ENCODE results near the gene DPP10. TPM values are rescaled to one million over a fixed set of nuclear protein-coding genes. Genes with fewer than 3 reads are reported as not detected.

DPP10 gene
- total RNA-seq, 2 experiments from 2014 or later = not detected

- Mint-ChIP-seq H3K4me1 (no peaks in the 10 kb centered on the region), H3K27ac (no peak overlapping the region), H3K4me3 (no peak overlapping the region), H3K27me3 (no peaks in the 10 kb centered on the region), H3K9me3 (ENCODE audit: low read depth) (no peaks in the 10 kb centered on the region), H3K36me3 (ENCODE audit: low read depth) (no peaks in the 10 kb centered on the region)
- ATAC-seq = no peak
- CTCF ChIA-PET = no interaction called here
- no peak for DNase-seq
- POLR2A ChIA-PET = no interaction called here
- intact Hi-C loops (cut with DNase I, micrococcal nuclease) = no loop called here
Measured at GRCh38 chr2:114786901-114787300, 344.5 kb downstream of the DPP10 start.

GRCh38 chr2:114787486-114787885 is 345.0 kb downstream of the DPP10 start:
- Mint-ChIP-seq H3K4me3 (no peak overlapping the region), H3K36me3 (ENCODE audit: low read depth) (no peaks in the 10 kb centered on the region), H3K27ac (no peak overlapping the region), H3K9me3 (ENCODE audit: low read depth) (no peaks in the 10 kb centered on the region), H3K4me1 (no peaks in the 10 kb centered on the region), H3K27me3 (no peaks in the 10 kb centered on the region)
- DNase-seq (no peak), ATAC-seq (no peak)
- intact Hi-C loops (cut with DNase I, micrococcal nuclease) = no loop called here
- ChIA-PET POLR2A (no interaction called here), CTCF (no interaction called here)

GRCh38 chr2:114789989-114790388 is 347.5 kb downstream of the DPP10 start:
- Mint-ChIP-seq H3K27ac (no peak overlapping the region), H3K9me3 (ENCODE audit: low read depth) (no peaks in the 10 kb centered on the region), H3K27me3 (no peaks in the 10 kb centered on the region), H3K4me1 (no peaks in the 10 kb centered on the region), H3K36me3 (ENCODE audit: low read depth) (no peaks in the 10 kb centered on the region), H3K4me3 (no peak overlapping the region)
- DNase-seq (no peak), ATAC-seq (no peak)
- POLR2A ChIA-PET = no interaction called here
- CTCF ChIA-PET = no interaction called here
- intact Hi-C loops (cut with DNase I, micrococcal nuclease) = no loop called here

GRCh38 chr2:114797540-114797939 is 355.1 kb downstream of the DPP10 start:
- Mint-ChIP-seq H3K27me3 (no peaks in the 10 kb centered on the region), H3K36me3 (ENCODE audit: low read depth) (no peaks in the 10 kb centered on the region), H3K4me3 (no peak overlapping the region), H3K9me3 (ENCODE audit: low read depth) (no peaks in the 10 kb centered on the region), H3K27ac (no peak overlapping the region), H3K4me1 (no peaks in the 10 kb centered on the region)
- ATAC-seq = no peak
- CTCF ChIA-PET = no interaction called here
- intact Hi-C loops (cut with DNase I, micrococcal nuclease) = no loop called here
- POLR2A ChIA-PET = no interaction called here
- DNase-seq = no peak

- H3K4me3 Mint-ChIP-seq = no peak overlapping the region
- ATAC-seq = no peak
- POLR2A ChIA-PET = no interaction called here
Measured at GRCh38 chr2:114797942-114798341, 355.5 kb downstream of the DPP10 start.

GRCh38 chr2:114800371-114800770 is 357.9 kb downstream of the DPP10 start:
- Mint-ChIP-seq H3K9me3 (ENCODE audit: low read depth) (no peaks in the 10 kb centered on the region), H3K4me3 (no peak overlapping the region), H3K27me3 (no peaks in the 10 kb centered on the region), H3K27ac (no peak overlapping the region), H3K36me3 (ENCODE audit: low read depth) (no peaks in the 10 kb centered on the region), H3K4me1 (no peaks in the 10 kb centered on the region)
- POLR2A ChIA-PET = no interaction called here
- ATAC-seq = no peak
- CTCF ChIA-PET = no interaction called here
- intact Hi-C loops (cut with DNase I, micrococcal nuclease) = no loop called here
- DNase-seq = no peak

More at GRCh38 chr2:114797942-114798341, 355.5 kb downstream of the DPP10 start:
- H3K36me3 Mint-ChIP-seq (ENCODE audit: low read depth) = no peaks in the 10 kb centered on the region
- H3K9me3 Mint-ChIP-seq (ENCODE audit: low read depth) = no peaks in the 10 kb centered on the region
- CTCF ChIA-PET = no interaction called here
- intact Hi-C loops (cut with DNase I, micrococcal nuclease) = no loop called here
- no peak for DNase-seq
- no peak overlapping the region for H3K27ac Mint-ChIP-seq
- no peaks in the 10 kb centered on the region for H3K4me1 Mint-ChIP-seq
- no peaks in the 10 kb centered on the region for H3K27me3 Mint-ChIP-seq

GRCh38 chr2:114805195-114805594 is 362.8 kb downstream of the DPP10 start:
- no peak overlapping the region for H3K4me3 Mint-ChIP-seq
- intact Hi-C loops (cut with DNase I, micrococcal nuclease) = no loop called here
- DNase-seq (no peak), ATAC-seq (no peak)
- ChIA-PET CTCF (no interaction called here), POLR2A (no interaction called here)
- H3K4me1 Mint-ChIP-seq = no peaks in the 10 kb centered on the region
- no peaks in the 10 kb centered on the region for H3K36me3 Mint-ChIP-seq (ENCODE audit: low read depth)
- H3K27me3 Mint-ChIP-seq = no peaks in the 10 kb centered on the region
- H3K27ac Mint-ChIP-seq = no peak overlapping the region
- H3K9me3 Mint-ChIP-seq (ENCODE audit: low read depth) = no peaks in the 10 kb centered on the region

- Mint-ChIP-seq H3K9me3 (ENCODE audit: low read depth) (no peaks in the 10 kb centered on the region), H3K27me3 (no peaks in the 10 kb centered on the region), H3K27ac (no peak overlapping the region), H3K4me3 (no peak overlapping the region), H3K4me1 (no peaks in the 10 kb centered on the region), H3K36me3 (ENCODE audit: low read depth) (no peaks in the 10 kb centered on the region)
- POLR2A ChIA-PET = no interaction called here
- intact Hi-C loops (cut with DNase I, micrococcal nuclease) = no loop called here
- no peak for DNase-seq
- CTCF ChIA-PET = no interaction called here
- no peak for ATAC-seq
Measured at GRCh38 chr2:114810092-114810491, 367.7 kb downstream of the DPP10 start.

GRCh38 chr2:114812261-114812660 is 369.8 kb downstream of the DPP10 start:
- Mint-ChIP-seq H3K36me3 (ENCODE audit: low read depth) (no peaks in the 10 kb centered on the region), H3K4me1 (no peaks in the 10 kb centered on the region), H3K27me3 (no peaks in the 10 kb centered on the region), H3K9me3 (ENCODE audit: low read depth) (no peaks in the 10 kb centered on the region), H3K27ac (no peak overlapping the region), H3K4me3 (no peak overlapping the region)
- intact Hi-C loops (cut with DNase I, micrococcal nuclease) = no loop called here
- ATAC-seq (no peak), DNase-seq (no peak)
- ChIA-PET POLR2A (no interaction called here), CTCF (interaction anchor here (0.6 to 1.4 kb wide), 3 partner anchors 12 to 192 kb away, joined by 3 read pairs; no protein-coding TSS in a partner anchor)

GRCh38 chr2:114814355-114814754 is 371.9 kb downstream of the DPP10 start:
- CTCF ChIA-PET = no interaction called here
- DNase-seq (no peak), ATAC-seq (no peak)
- Mint-ChIP-seq H3K4me3 (no peak overlapping the region), H3K4me1 (no peaks in the 10 kb centered on the region), H3K36me3 (ENCODE audit: low read depth) (no peaks in the 10 kb centered on the region), H3K9me3 (ENCODE audit: low read depth) (no peaks in the 10 kb centered on the region), H3K27ac (no peak overlapping the region), H3K27me3 (no peaks in the 10 kb centered on the region)
- POLR2A ChIA-PET = no interaction called here
- intact Hi-C loops (cut with DNase I, micrococcal nuclease) = no loop called here

GRCh38 chr2:114821055-114821454 is 378.6 kb downstream of the DPP10 start:
- ATAC-seq (no peak), DNase-seq (no peak)
- ChIA-PET CTCF (no interaction called here), POLR2A (no interaction called here)
- Mint-ChIP-seq H3K36me3 (ENCODE audit: low read depth) (no peaks in the 10 kb centered on the region), H3K9me3 (ENCODE audit: low read depth) (no peaks in the 10 kb centered on the region), H3K4me1 (no peaks in the 10 kb centered on the region), H3K4me3 (no peak overlapping the region), H3K27ac (no peak overlapping the region), H3K27me3 (no peaks in the 10 kb centered on the region)
- intact Hi-C loops (cut with DNase I, micrococcal nuclease) = no loop called here

GRCh38 chr2:114843963-114844362 is 401.5 kb downstream of the DPP10 start:
- Mint-ChIP-seq H3K36me3 (ENCODE audit: low read depth) (no peaks in the 10 kb centered on the region), H3K27ac (no peak overlapping the region), H3K9me3 (ENCODE audit: low read depth) (no peaks in the 10 kb centered on the region), H3K4me3 (no peak overlapping the region), H3K27me3 (no peaks in the 10 kb centered on the region), H3K4me1 (no peaks in the 10 kb centered on the region)
- intact Hi-C loops (cut with DNase I, micrococcal nuclease) = no loop called here
- ATAC-seq = no peak
- DNase-seq = no peak
- ChIA-PET POLR2A (no interaction called here), CTCF (no interaction called here)

GRCh38 chr2:114857196-114857595 is 414.8 kb downstream of the DPP10 start:
- H3K4me1 Mint-ChIP-seq = no peaks in the 10 kb centered on the region
- ChIA-PET CTCF (interaction anchor here (0.7 kb wide), 1 partner anchor 51 kb away, joined by 3 read pairs; no protein-coding TSS in a partner anchor), POLR2A (no interaction called here)
- no peaks in the 10 kb centered on the region for H3K36me3 Mint-ChIP-seq (ENCODE audit: low read depth)
- H3K9me3 Mint-ChIP-seq (ENCODE audit: low read depth) = peaks cover 5% of the 10 kb centered on the region
- intact Hi-C loops (cut with DNase I, micrococcal nuclease) = no loop called here
- no peak for ATAC-seq
- H3K27me3 Mint-ChIP-seq = no peaks in the 10 kb centered on the region
- no peak overlapping the region for H3K4me3 Mint-ChIP-seq
- no peak for DNase-seq
- no peak overlapping the region for H3K27ac Mint-ChIP-seq
